Neuron (in vitro differentiated cells): ENCODE results near the gene SLC37A1.
"Not testable (repeated sequence)": the region's sequence is repeated elsewhere in the genome, so short reads cannot be mapped to it uniquely, and the experiment has no call there.

Experiments
- H2AFZ ChIP-seq: one replicate; pipeline ENCODE4 v1.6.1; 2013; ENCODE audit warnings: low read depth, mild to moderate bottlenecking, inconsistent platforms, low read length, moderate library complexity
- H3K27me3 ChIP-seq: one replicate; pipeline ENCODE4 v1.6.1; 2013; ENCODE audit warnings: low read length; ENCODE audit not compliant: insufficient read depth
- H3K36me3 ChIP-seq: one replicate; pipeline ENCODE4 v1.6.1; 2013; ENCODE audit warnings: low read length; ENCODE audit not compliant: insufficient read depth
- H3K4me1 ChIP-seq: one replicate; pipeline ENCODE4 v1.6.1; 2013; ENCODE audit warnings: low read length; ENCODE audit not compliant: insufficient read depth
- H3K4me3 ChIP-seq: 2 replicates; pipeline ENCODE4 v1.5.1; 2013; ENCODE audit warnings: mild to moderate bottlenecking, low read length, moderate library complexity
- H3K9me3 ChIP-seq: one replicate; pipeline ENCODE4 v1.6.1; 2013; ENCODE audit warnings: low read length

Gene SLC37A1

DNA sequence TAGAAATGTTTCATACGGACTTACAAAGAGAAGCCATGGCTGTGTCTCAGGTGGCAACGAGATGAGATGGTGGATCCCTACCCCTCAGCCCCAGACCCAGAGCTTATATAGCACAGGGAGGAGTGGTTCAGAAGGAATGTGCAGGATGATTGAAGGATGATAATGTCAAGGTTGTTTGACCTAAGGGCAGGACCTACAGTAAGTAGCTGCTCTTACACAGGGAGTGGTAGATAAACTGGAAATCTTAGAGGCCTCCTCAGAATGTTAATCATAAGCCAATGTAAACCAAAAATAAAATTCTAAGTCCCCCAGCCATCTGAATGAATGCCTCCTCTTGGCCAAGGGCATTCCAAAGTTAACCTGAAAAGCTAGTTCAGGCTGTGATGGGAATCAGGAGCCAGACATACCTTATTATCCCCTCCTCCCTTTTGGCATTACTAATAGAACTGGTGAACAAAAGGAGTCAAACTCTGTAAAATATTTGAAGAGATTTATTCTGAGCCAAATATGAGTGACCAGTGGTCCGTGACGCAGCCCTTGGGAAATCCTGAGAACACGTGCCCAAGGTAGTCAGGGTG lies 94.0 kb downstream of the SLC37A1 start:
- Histone ChIP-seq H2AFZ (no peak overlapping the region), H3K36me3 (no peaks in the 10 kb centered on the region), H3K27me3 (no peaks in the 10 kb centered on the region), H3K9me3 (peaks cover 3% of the 10 kb centered on the region), H3K4me3 (no peak overlapping the region), H3K4me1 (no peaks in the 10 kb centered on the region)

DNA sequence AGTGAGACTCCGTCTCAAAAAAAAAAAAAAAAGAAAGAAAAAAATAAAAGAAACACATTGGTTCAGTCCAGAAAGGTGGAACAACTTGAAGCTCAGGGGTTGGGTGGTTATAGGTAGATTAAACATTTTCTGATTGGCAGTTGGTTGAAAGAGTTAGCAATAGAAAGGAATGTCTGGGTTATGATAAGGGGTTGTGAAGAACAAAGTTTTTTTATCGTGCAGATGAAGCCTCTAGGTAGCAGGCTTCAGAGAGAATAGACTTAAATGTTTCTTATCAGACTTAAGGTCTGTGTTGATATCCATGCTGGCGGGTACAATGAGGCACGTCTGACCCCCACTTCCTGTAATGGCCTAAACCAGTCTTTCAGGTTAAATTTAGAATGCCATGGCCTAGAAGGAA lies 94.8 kb downstream of the SLC37A1 start:
- Histone ChIP-seq H3K4me1 (no peaks in the 10 kb centered on the region), H3K27me3 (no peaks in the 10 kb centered on the region), H3K9me3 (peaks cover 3% of the 10 kb centered on the region), H3K36me3 (no peaks in the 10 kb centered on the region), H3K4me3 (no peak overlapping the region), H2AFZ (no peak overlapping the region)

DNA sequence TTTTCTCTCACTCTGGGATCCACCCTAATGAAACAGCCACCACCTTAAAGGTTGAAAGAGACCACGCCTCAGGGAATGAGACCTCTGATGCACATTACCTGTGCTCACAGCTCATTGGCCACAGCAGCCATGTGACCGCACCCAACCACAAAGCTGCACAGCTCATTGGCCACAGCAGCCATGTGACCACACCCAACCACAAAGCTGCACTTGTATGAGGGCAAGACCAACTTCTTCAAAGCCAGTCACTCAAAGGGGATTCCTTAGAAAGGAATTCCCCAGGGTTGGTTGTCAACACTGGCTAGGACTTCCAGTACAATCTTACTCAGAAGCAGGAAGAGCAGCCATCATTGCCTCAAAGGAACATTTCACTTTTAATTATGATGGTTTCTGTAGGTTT lies 96.2 kb downstream of the SLC37A1 start:
- Histone ChIP-seq H2AFZ (no peak overlapping the region), H3K36me3 (no peaks in the 10 kb centered on the region), H3K27me3 (no peaks in the 10 kb centered on the region), H3K4me1 (no peaks in the 10 kb centered on the region), H3K9me3 (peaks cover 3% of the 10 kb centered on the region), H3K4me3 (no peak overlapping the region)

DNA sequence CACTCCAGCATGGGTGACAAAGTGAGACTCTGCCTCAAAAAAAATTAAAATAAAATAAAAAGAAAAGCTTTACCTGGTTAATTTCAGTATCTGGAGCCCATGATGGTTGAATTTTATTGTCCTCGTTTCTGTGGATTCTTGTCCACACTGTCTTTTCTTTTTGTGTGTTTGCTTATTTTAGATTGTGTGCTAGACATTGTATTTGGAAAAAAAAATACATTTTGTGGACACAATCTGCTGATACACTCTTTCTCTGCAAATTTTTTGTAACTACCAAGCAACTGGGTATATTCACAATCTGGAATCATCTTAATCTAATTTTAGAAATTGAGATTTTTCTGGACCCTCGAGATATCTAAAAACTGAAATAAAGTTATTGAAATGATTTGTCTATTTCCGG lies 98.2 kb downstream of the SLC37A1 start:
- Histone ChIP-seq H3K27me3 (no peaks in the 10 kb centered on the region), H3K4me1 (no peaks in the 10 kb centered on the region), H2AFZ (no peak overlapping the region), H3K36me3 (no peaks in the 10 kb centered on the region), H3K4me3 (no peak overlapping the region), H3K9me3 (peaks cover 3% of the 10 kb centered on the region)

DNA sequence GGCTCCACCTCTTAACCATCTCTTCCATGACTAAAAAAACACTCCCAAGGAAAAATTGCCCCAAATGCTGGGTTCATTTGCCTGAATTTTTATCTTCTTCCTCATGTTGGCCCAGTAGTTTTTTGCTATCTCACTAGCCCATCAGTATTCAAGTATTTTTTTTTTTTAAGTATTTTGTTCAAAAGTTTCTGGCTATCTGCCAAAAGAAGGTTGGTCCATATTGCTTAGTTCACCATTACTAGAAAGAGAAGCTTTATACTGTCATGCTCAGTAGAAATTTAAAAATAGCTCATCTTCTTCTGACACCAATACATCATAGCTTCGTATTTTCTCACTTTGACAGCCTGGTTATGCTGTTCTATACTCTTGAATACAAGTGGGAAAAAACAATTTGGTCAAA lies 98.7 kb downstream of the SLC37A1 start:
- no peaks in the 10 kb centered on the region for H3K4me1 ChIP-seq
- H3K4me3 ChIP-seq, result no peak overlapping the region
- no peak overlapping the region for H2AFZ ChIP-seq
- H3K27me3 ChIP-seq, result no peaks in the 10 kb centered on the region
- H3K36me3 ChIP-seq, result no peaks in the 10 kb centered on the region
- peaks cover 3% of the 10 kb centered on the region for H3K9me3 ChIP-seq

DNA sequence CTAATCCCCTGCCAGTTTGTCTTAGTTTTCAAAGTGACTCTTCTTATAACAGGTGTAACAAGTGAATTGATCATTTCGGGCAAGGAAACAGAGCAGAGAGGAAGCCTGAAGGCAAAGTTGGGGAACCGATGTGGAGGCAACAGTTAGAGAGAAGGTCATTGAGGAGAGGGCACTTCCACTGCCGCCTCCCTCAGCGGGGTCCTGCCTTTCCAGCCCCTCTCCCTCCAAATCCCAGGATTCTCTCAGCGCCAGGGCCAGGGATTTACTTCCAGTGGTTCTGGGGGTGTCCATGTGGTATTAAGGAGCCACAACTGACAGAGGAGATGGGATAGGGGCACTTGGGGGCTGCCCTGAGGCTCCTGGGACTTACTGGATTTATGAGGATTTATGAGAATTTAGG lies 100.1 kb downstream of the SLC37A1 start:
- Histone ChIP-seq H3K36me3 (no peaks in the 10 kb centered on the region), H3K4me3 (no peak overlapping the region), H3K4me1 (no peaks in the 10 kb centered on the region), H2AFZ (no peak overlapping the region), H3K27me3 (no peaks in the 10 kb centered on the region), H3K9me3 (peaks cover 3% of the 10 kb centered on the region)

DNA sequence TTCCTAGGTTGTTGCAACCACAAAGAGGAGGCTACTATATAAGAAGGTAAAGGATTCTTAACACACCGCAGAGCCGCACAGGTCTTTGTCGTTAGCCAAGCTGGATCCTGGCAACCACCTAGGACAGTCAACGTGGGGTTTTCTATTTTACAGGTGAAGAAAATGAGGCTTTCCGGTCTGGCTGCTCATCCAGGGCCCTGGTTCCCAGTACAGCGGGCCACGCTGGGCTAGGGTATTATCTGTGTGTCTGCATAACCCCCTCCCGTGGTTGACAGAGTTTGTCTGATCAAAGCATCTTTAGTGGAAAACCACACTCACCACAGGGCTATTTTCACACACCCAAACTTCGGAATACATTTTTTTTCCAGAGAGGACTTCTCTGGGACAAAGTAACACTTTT lies 100.7 kb downstream of the SLC37A1 start:
- H2AFZ ChIP-seq, result no peak overlapping the region
- H3K9me3 ChIP-seq, result peaks cover 3% of the 10 kb centered on the region
- H3K27me3 ChIP-seq, result no peaks in the 10 kb centered on the region
- H3K36me3 ChIP-seq, result no peaks in the 10 kb centered on the region
- no peak overlapping the region for H3K4me3 ChIP-seq
- no peaks in the 10 kb centered on the region for H3K4me1 ChIP-seq

DNA sequence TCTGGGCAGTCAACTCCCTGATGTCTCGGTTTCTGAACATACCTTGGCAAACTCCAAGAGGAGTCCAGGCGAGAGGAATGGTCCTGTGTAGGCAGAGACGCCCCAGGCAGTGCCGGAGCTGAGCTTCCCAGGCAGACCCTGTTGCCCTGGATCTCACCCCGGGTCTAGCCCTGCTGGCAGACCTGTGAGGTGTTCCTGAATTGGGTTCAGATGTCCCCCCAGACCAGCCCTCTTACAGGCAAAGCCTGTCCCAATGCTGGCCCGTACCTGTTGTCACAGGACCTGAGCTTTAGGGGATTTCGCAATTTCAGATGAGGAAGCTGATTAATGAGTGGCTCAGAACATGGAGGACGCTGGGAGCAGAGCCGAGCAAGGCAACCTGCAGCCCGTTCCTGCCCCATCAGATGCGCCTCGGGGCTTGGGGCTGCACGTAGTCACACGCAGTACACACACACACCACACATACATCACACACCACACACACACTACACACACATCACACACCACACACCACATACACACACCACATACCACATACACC lies 101.2 kb downstream of the SLC37A1 start:
- no peaks in the 10 kb centered on the region for H3K36me3 ChIP-seq
- H2AFZ ChIP-seq, result no peak overlapping the region
- no peaks in the 10 kb centered on the region for H3K4me1 ChIP-seq
- H3K27me3 ChIP-seq, result no peaks in the 10 kb centered on the region
- H3K4me3 ChIP-seq, result no peak overlapping the region
- H3K9me3 ChIP-seq, result peaks cover 2% of the 10 kb centered on the region

DNA sequence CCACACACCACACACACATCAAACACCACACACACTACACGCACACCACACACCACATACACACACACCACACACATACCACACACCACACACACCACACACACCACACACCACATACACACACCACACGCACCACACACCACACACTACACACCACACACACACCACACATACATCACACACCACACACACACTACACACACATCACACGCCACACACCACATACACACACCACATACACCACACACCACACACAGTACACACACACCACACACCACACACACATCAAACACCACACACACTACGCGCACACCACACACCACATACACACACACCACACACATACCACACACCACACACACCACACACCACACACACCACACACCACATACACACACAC lies 101.7 kb downstream of the SLC37A1 start:
- H3K27me3 ChIP-seq, H3K4me3 ChIP-seq, H2AFZ ChIP-seq: not testable (repeated sequence)

DNA sequence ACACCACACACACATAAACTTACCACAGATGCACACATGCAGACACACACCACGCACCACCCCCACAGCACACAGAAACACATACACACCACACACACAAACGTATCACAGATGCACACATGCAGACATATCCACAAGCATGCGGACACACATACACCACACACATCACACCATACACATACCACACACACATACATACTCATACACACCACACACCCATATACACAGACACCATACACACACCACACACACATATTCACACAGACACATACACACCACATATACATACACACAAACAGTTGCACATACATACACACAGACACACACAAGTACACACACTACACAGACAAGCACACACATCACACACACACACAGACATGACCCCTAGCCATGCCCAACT lies 102.3 kb downstream of the SLC37A1 start:
- Histone ChIP-seq H3K4me3 (no peak overlapping the region), H2AFZ (no peak overlapping the region), H3K9me3 (peaks cover 3% of the 10 kb centered on the region), H3K27me3 (no peaks in the 10 kb centered on the region), H3K36me3 (no peaks in the 10 kb centered on the region), H3K4me1 (no peaks in the 10 kb centered on the region)

More for the DNA sequence above, 101.7 kb downstream of the SLC37A1 start:
- not testable (repeated sequence) for H3K4me1 ChIP-seq, H3K9me3 ChIP-seq, H3K36me3 ChIP-seq

DNA sequence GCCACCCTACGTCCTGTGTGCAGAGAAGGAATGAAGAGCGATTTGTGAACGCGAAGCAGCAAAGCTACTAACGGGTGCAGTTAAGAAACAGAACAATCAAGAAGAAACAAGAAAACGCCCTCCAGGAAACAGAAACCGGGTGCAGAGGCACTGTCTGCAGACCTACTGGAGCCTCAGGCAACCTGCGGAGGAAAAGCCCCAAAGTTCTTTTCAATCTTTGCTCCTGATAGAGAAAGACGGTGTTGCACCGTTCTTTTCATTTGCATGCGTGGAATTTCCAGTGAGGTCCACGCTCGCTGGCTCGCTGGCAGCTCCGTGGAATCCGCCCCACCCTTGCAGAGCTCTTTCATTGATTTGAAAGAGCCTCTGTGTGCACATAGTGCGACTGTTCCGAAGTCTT lies 102.8 kb downstream of the SLC37A1 start:
- H3K36me3 ChIP-seq, result no peaks in the 10 kb centered on the region
- H3K4me3 ChIP-seq, result no peak overlapping the region
- no peak overlapping the region for H2AFZ ChIP-seq
- H3K27me3 ChIP-seq, result no peaks in the 10 kb centered on the region
- peaks cover 3% of the 10 kb centered on the region for H3K9me3 ChIP-seq
- H3K4me1 ChIP-seq, result peaks cover under 1% of the 10 kb centered on the region

DNA sequence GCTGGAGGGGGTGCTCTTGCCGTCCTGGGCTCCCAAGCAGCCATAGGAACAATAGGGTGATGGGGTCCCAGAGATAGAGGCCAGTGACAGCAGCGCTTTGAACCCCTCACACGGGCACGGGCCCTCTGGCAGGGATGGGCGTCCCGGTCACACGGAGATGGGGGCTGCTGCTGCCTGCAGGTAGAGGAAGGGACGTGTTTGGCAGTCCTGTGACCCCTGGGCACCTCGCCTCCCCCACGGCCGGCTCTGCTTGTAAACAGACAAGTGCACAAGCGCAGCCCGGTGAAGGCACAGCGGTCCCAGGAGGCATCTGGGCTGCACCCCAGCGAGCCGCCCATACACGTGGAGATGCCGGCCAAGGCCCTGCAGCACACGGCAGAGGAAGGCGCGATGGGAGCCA lies 103.3 kb downstream of the SLC37A1 start:
- Histone ChIP-seq H3K36me3 (no peaks in the 10 kb centered on the region), H3K27me3 (no peaks in the 10 kb centered on the region), H2AFZ (no peak overlapping the region), H3K4me1 (peaks cover 5% of the 10 kb centered on the region), H3K4me3 (no peak overlapping the region), H3K9me3 (peaks cover 3% of the 10 kb centered on the region)

DNA sequence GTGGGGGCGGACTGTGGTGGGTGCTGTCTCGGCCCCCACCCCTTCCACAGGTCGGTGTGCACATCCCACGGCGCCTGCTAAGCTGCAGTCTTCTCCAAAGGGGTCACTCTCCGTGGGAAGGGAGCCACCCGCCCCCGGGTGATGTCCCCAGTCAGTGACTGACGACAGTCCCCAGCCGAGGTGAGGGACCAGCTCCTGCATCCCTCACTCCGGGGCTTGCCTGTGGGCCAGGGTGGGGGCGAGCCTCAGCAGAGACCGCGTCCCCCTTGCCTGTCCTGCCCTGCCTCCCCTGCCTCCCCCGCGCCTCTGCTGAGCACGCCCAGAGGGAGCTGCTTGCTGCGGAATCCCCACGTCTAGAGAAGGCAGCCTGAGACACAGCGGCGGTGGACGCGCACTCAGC lies 103.8 kb downstream of the SLC37A1 start:
- Histone ChIP-seq H3K9me3 (peaks cover 3% of the 10 kb centered on the region), H3K4me1 (peaks cover 10% of the 10 kb centered on the region), H3K27me3 (peaks cover 3% of the 10 kb centered on the region), H3K36me3 (no peaks in the 10 kb centered on the region), H3K4me3 (no peak overlapping the region), H2AFZ (no peak overlapping the region)

DNA sequence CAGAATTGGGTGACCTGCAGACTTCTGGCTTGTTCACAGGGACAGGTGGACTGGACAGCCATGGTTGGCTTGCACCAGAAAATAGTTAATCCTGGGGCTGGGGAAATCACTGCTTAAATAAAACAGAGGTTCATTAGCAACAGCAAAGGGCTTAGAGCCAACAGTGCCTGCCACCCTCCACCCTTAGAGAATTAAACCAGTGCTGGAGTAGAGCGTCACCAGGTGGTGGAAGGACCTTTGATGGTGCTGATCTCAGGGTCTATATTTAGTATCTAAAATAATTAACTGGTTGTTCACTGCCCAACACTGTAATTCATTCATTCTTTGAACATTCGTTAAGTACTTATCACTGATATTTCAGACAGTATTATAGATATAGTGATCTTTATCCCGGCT lies 105.1 kb downstream of the SLC37A1 start:
- H2AFZ ChIP-seq, result no peak overlapping the region
- H3K27me3 ChIP-seq, result peaks cover 3% of the 10 kb centered on the region
- peaks cover 10% of the 10 kb centered on the region for H3K4me1 ChIP-seq
- no peaks in the 10 kb centered on the region for H3K36me3 ChIP-seq
- peaks cover 3% of the 10 kb centered on the region for H3K9me3 ChIP-seq
- no peak overlapping the region for H3K4me3 ChIP-seq
